Pancreas (tissue), 10 donors: ENCODE data around the gene FARSB. TPM values are rescaled to one million over a fixed set of nuclear protein-coding genes. Genes with fewer than 3 reads are reported as not detected.

Source experiments
- ATAC-seq, 4 donors: fragments of 200-7000 bp; cut with Tn5 transposase; one replicate each; pipeline versions ENCODE4 v1.8.0 to v1.9.1; 2020; ENCODE audit warnings: mild to moderate bottlenecking in 4 of 4, moderate library complexity in 4 of 4
- DNase-seq, 6 donors: peaks; one replicate each; pipeline ENCODE4 v3.0.0-alpha.2; 2020
- FAIRE-seq: peaks from 2 replicates; lab custom pipeline; 2012; peaks lifted over from hg19 to GRCh38; lab: Jason Lieb, UNC
- H3K27ac ChIP-seq, 4 donors: fragments of 200-600 bp; sonication (generic); 1 replicate in 3 of 4; 2 replicates in 1 of 4; pipeline versions ENCODE4 v1.5.0 to v1.8.0; 2020
- H3K27me3 ChIP-seq, 4 donors: fragments of 200-600 bp; one replicate each; pipeline ENCODE4 v1.8.0; 2021
- H3K36me3 ChIP-seq, 3 donors: fragments of 200-600 bp; sonication (generic) in 1 of 3; one replicate each; pipeline versions ENCODE4 v1.5.0 to v1.8.0; 2020 to 2021
- H3K4me1 ChIP-seq, 3 donors: fragments of 200-600 bp; one replicate each; pipeline ENCODE4 v1.8.0; 2021
- H3K4me3 ChIP-seq, 4 donors: fragments of 200-600 bp; sonication (generic) in 2 of 4; one replicate each; pipeline versions ENCODE4 v1.5.0 to v1.8.0; 2020 to 2021
- H3K9me3 ChIP-seq, 4 donors: fragments of 200-600 bp; one replicate each; pipeline ENCODE4 v1.8.0; 2021
- CTCF ChIP-seq, 4 donors: fragments of 200-600 bp; sonication (generic) in 3 of 4; IDR thresholded peaks; one replicate each; pipeline versions ENCODE4 v1.5.0 to v1.8.0; 2021; ENCODE audit warnings: antibody characterized with exemption in 4 of 4
- WGBS, 2 donors: extraction: QIAGEN DNeasy Blood & Tissue Kit; methylation state at CpG; one replicate each; pipeline ENCODE4 v1.1.7; 2013; 5-methylcytosine and 5-hydroxymethylcytosine counted together
- intact Hi-C, 3 donors: fragments of 100-400 bp; cut with DNase I; formaldehyde crosslinking; loops; one replicate each; pipeline versions ENCODE4 v1.11.1 to v1.14.2; 2022
- polyA plus RNA-seq, 2 donors: library from polyadenylated mRNA; stranded (reverse); fragments of 200-250 nt; gene quantifications; one replicate each; pipeline ENCODE4 v1.2.3, GENCODE V29; 2013
- total RNA-seq, 6 donors: library from RNA; stranded (reverse); fragmentation: NEBNext Ultra II Directional in 4 of 6; extraction: Animal tissue kit (Norgen Biotek cat#: 25700) in 4 of 6; gene quantifications; one replicate each; pipeline versions ENCODE4 v1.2.1 to v1.2.4, GENCODE V29; 2021 to 2023
- donor health status: healthy with polysubstance abuse.
- donor health status: DM: no; HTN: no; CAD: no; lungs with moderate emphysema.
- donor health status: DM: no; HTN: no; CAD: no.
- donor health status: control.
- donor health status: control.
- donor health status: Bipolar disorder and iron deficiency.
- donor health status: DM: yes; HTN: yes; CAD: no.
- donor health status: DM: no; HTN: no; CAD: no.
- donor health status: DM: no; HTN: no; CAD: no.
- donor health status: DM: yes; HTN: yes; CAD: no.

FARSB gene
- total and polyA plus RNA-seq, 8 donors = 6.1 to 13.7 (median 9.1) TPM

DNA sequence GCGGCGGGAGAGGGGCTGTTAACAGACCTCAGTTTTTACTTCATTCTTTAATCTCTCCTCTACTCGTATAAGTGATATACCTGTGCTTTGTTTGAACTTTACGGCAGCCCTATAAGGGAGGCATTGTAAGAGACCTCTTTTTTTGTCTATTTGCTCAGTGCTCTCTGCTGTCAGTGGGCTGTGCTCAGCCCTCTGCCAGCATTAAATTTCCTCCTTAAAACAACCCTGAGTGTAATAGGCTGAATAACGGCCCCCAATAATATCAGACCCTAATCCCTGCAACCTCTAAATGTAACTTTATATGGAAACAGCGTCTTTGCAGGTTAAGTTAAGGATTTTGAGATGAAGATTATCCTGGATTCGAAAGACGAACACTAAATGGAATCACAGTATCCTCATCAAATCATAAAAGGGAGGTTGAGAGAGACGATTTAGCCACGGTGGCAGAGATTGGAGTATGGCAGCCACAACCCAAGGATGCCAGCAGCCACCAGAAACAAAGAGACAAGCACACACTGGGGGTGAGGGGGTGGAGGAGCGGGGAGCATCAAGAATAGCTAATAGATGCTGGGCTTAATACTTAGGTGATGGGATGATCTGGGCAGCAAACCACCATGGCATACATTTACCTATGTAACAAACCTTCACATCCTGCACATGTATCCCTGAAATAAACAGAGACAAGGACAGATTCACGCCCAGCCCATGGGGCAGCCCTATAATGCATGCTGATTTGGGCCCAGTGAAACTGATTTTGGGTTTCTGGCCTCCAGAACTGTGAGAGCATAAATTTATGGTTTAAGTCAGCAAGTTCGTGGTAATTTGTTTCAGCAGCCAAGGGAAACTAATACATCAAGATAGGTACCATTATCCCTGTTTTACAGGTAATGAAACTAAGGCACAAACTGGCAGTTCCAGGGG is 894 bp upstream of the FARSB start:
- Histone ChIP-seq H3K27me3 (no peaks in the 10 kb centered on the region), H3K36me3 (no peaks in the 10 kb centered on the region), H3K27ac (peak overlapping the region; percentile 95 to 97 (median 96)), H3K9me3 (no peaks in the 10 kb centered on the region), H3K4me1 (peaks cover 4 to 25% (median 10%) of the 10 kb centered on the region in 3 donors), H3K4me3 (peak overlapping the region; percentile 91 to 100 (median 98))
- TF ChIP-seq CTCF (IDR thresholded peaks at IDR 0.05) = no peak
- DNase-seq (no peak), FAIRE-seq (no peak), ATAC-seq (peak in 3 of 4 donors; percentile 2 to 13 (median 5))
- WGBS, 2 donors = 16 to 21% methylated on average over 13 of the region's 13 CpGs
- intact Hi-C loops = no loop called here

GRCh38 chr2:222653280-222653679 is 2.6 kb downstream of the FARSB start:
- no peaks in the 10 kb centered on the region for H3K9me3 ChIP-seq
- DNase-seq (no peak), ATAC-seq (no peak), FAIRE-seq (no peak)
- intact Hi-C loops = no loop called here
- no peaks in the 10 kb centered on the region for H3K27me3 ChIP-seq
- peaks cover 12 to 28% (median 17%) of the 10 kb centered on the region in 3 donors for H3K4me1 ChIP-seq
- no peak overlapping the region for H3K27ac ChIP-seq
- no peak overlapping the region for H3K4me3 ChIP-seq
- no peaks in the 10 kb centered on the region for H3K36me3 ChIP-seq
- no peak for TF ChIP-seq CTCF (IDR thresholded peaks at IDR 0.05)

DNA sequence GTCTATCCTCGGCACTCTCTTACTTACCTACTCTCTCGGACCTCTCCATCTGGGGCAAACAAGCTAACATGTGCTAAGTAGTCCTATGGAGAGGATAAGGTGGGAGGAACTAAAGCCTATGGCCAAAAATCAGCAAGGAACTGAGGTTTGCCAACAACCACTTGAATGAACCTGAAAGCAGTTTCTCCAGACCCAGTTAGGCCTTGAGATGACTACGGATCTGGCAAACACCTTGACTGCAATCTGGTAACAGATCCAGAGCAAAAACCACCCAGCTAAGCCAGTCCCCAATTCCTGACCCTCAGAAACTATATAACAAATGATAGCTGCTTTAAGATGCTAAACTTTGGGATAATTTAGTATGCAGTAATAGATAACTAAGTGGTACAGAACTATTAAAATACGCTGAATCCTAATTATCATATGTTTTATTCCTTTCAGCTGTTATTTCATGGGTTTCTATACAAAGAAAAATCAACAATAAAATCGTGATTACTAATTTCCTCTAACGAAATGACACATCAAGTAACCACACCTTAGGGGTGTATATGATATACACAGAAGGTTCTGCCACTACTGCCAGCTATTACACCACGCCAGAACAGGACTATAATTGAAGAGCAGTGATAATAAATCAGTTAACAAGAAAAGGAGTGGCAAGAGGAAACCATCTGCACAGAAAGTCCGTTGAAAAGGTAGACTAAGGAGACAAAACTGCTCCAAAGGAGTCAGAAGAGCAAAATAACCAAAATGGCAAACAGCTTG is 3.2 kb downstream of the FARSB start:
- no peak for TF ChIP-seq CTCF (IDR thresholded peaks at IDR 0.05)
- ATAC-seq = no peak
- H3K4me3 ChIP-seq = no peak overlapping the region
- H3K9me3 ChIP-seq = no peaks in the 10 kb centered on the region
- H3K4me1 ChIP-seq = peaks cover 12 to 28% (median 17%) of the 10 kb centered on the region in 3 donors
- WGBS, 2 donors = 67 to 72% methylated on average over 8 of the region's 8 CpGs
- no peak for FAIRE-seq
- intact Hi-C loops = no loop called here
- H3K27me3 ChIP-seq = no peaks in the 10 kb centered on the region
- H3K27ac ChIP-seq = no peak overlapping the region
- no peaks in the 10 kb centered on the region for H3K36me3 ChIP-seq
- no peak for DNase-seq

- peaks cover 12 to 25% (median 17%) of the 10 kb centered on the region in 3 donors for H3K4me1 ChIP-seq
- intact Hi-C loops = no loop called here
- WGBS, 2 donors = 88 to 91% methylated on average over 4 of the region's 4 CpGs
- H3K9me3 ChIP-seq = no peaks in the 10 kb centered on the region
- DNase-seq (no peak), FAIRE-seq (no peak), ATAC-seq (no peak)
- H3K27ac ChIP-seq = no peak overlapping the region
- no peak overlapping the region for H3K4me3 ChIP-seq
- TF ChIP-seq CTCF (IDR thresholded peaks at IDR 0.05) = no peak
- H3K36me3 ChIP-seq = no peaks in the 10 kb centered on the region
- no peaks in the 10 kb centered on the region for H3K27me3 ChIP-seq
These were observed 4.0 kb downstream of the FARSB start for GRCh38 chr2:222651718-222652418.
